ENCODE measurements around the gene PAPOLB.

The PAPOLB gene

GRCh38 chr7:4878336-4879335 is 16.8 kb upstream of the PAPOLB start:
- Histone ChIP-seq H3K27me3 (ENCODE audit: control insufficient read depth, insufficient read depth, low read length) (no peaks in the 10 kb centered on the region), H3K9me3 (ENCODE audit: control insufficient read depth, insufficient read depth, low read depth, low read length) (no peaks in the 10 kb centered on the region), H3K9ac (ENCODE audit: low read length) (no peak overlapping the region), H3K36me3 (ENCODE audit: control insufficient read depth, insufficient read depth, low read length) (peaks cover 13% of the 10 kb centered on the region; the same call in 1 of the 2 replicates), H3K27ac (ENCODE audit: low read depth, low read length) (no peak overlapping the region), H3K4me1 (ENCODE audit: control insufficient read depth, insufficient read depth, low read length) (peaks cover 3% of the 10 kb centered on the region; the same call in 1 of the 2 replicates), H3K4me3 (ENCODE audit: low read depth, low read length) (no peak overlapping the region)

DNA sequence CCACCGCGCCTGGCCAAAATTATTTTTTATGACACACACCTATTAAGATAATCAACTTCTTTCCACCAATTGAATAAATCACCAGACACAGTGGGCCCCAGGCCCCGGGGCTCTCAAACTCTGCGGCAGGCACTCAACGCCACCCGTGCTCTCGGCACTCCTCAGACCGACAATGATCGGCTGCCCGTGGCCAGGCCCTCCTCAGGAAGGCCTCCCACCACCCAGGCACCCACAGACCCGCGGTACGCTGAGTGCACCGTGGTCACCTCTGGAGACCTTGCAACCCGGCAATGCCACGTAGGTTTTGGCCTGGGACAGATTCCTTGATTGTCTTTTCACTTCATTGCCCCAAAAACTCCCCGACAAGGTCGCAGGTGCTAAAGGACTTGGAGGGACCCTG is 14.8 kb upstream of the PAPOLB start:
- Histone ChIP-seq H3K27ac (ENCODE audit: low read depth, low read length) (no peak overlapping the region), H3K36me3 (ENCODE audit: control insufficient read depth, insufficient read depth, low read length) (peaks cover 13% of the 10 kb centered on the region; the same call in 1 of the 2 replicates), H3K9me3 (ENCODE audit: control insufficient read depth, insufficient read depth, low read depth, low read length) (no peaks in the 10 kb centered on the region), H3K9ac (ENCODE audit: low read length) (no peak overlapping the region), H3K4me1 (ENCODE audit: control insufficient read depth, insufficient read depth, low read length) (peaks cover 10% of the 10 kb centered on the region; the same call in 1 of the 2 replicates), H3K27me3 (ENCODE audit: control insufficient read depth, insufficient read depth, low read length) (no peaks in the 10 kb centered on the region), H3K4me3 (ENCODE audit: low read depth, low read length) (no peak overlapping the region)

- no peak overlapping the region for H3K9ac ChIP-seq (ENCODE audit: low read length)
- H3K27me3 ChIP-seq (ENCODE audit: control insufficient read depth, insufficient read depth, low read length): no peaks in the 10 kb centered on the region
- H3K36me3 ChIP-seq (ENCODE audit: control insufficient read depth, insufficient read depth, low read length): peaks cover 13% of the 10 kb centered on the region; the same call in 1 of the 2 replicates
- peaks cover 13% of the 10 kb centered on the region; the same call in 1 of the 2 replicates for H3K4me1 ChIP-seq (ENCODE audit: control insufficient read depth, insufficient read depth, low read length)
- H3K4me3 ChIP-seq (ENCODE audit: low read depth, low read length): no peak overlapping the region
- H3K27ac ChIP-seq (ENCODE audit: low read depth, low read length): no peak overlapping the region
- H3K9me3 ChIP-seq (ENCODE audit: control insufficient read depth, insufficient read depth, low read depth, low read length): no peaks in the 10 kb centered on the region
Measured at GRCh38 chr7:4875391-4875790, 13.6 kb upstream of the PAPOLB start.

DNA sequence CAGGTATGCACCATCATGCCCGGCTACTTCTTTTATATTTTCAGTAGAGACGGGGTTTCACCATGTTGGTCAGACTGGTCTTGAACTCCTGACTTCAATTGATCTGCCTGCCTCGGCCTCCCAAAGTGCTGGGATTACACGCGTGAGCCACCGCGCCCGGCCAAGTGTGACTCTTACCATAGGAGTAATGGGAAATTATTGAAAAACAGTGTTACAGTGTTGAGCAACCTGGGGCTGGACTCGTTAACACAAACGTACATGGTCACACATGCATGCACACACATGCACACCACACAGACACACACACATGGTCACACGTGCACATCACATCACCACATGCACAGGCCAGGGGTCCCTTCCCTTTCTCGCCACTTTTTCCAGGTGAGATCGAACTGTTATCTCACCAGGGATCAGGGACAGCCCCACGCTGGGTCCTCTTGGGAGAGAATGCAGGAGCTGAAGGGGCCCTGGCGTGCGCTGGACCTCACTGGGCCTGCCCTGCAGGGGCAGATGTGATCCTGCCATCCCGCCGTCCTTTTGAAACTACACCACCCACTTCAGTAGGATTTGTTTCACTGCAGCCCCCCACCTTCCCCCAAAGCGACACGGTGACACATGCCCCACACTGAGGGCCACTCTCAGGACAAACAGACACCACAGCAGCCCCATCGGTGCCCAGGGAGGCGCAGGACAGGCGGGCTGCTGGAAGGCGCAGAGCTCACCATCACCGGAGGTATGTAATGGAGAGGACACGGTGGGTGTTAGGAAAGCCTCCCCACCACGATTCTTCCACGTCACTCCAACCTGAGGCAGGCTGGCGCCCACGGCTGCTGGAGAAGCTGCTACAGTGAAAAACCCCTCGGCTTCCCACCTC is 11.5 kb upstream of the PAPOLB start:
- H3K4me1 ChIP-seq (ENCODE audit: control insufficient read depth, insufficient read depth, low read length): peaks cover 11% of the 10 kb centered on the region; the same call in 1 of the 2 replicates
- H3K36me3 ChIP-seq (ENCODE audit: control insufficient read depth, insufficient read depth, low read length): peaks cover 13% of the 10 kb centered on the region; the same call in 1 of the 2 replicates
- no peaks in the 10 kb centered on the region for H3K27me3 ChIP-seq (ENCODE audit: control insufficient read depth, insufficient read depth, low read length)
- H3K27ac ChIP-seq (ENCODE audit: low read depth, low read length): no peak overlapping the region
- H3K4me3 ChIP-seq (ENCODE audit: low read depth, low read length): no peak overlapping the region
- no peak overlapping the region for H3K9ac ChIP-seq (ENCODE audit: low read length)
- H3K9me3 ChIP-seq (ENCODE audit: control insufficient read depth, insufficient read depth, low read depth, low read length): no peaks in the 10 kb centered on the region

- no peaks in the 10 kb centered on the region for H3K27me3 ChIP-seq (ENCODE audit: control insufficient read depth, insufficient read depth, low read length)
- no peaks in the 10 kb centered on the region for H3K9me3 ChIP-seq (ENCODE audit: control insufficient read depth, insufficient read depth, low read depth, low read length)
- H3K36me3 ChIP-seq (ENCODE audit: control insufficient read depth, insufficient read depth, low read length): peaks cover 6% of the 10 kb centered on the region; the same call in 1 of the 2 replicates
- no peak overlapping the region; the same call in 1 of the 2 replicates for H3K4me3 ChIP-seq (ENCODE audit: low read depth, low read length)
- H3K9ac ChIP-seq (ENCODE audit: low read length): peak overlapping the region; percentile 45
- H3K27ac ChIP-seq (ENCODE audit: low read depth, low read length): no peak overlapping the region; the same call in 1 of the 2 replicates
- peaks cover 11% of the 10 kb centered on the region; the same call in 1 of the 2 replicates for H3K4me1 ChIP-seq (ENCODE audit: control insufficient read depth, insufficient read depth, low read length)
Measured at GRCh38 chr7:4871930-4872675, 10.3 kb upstream of the PAPOLB start.

DNA sequence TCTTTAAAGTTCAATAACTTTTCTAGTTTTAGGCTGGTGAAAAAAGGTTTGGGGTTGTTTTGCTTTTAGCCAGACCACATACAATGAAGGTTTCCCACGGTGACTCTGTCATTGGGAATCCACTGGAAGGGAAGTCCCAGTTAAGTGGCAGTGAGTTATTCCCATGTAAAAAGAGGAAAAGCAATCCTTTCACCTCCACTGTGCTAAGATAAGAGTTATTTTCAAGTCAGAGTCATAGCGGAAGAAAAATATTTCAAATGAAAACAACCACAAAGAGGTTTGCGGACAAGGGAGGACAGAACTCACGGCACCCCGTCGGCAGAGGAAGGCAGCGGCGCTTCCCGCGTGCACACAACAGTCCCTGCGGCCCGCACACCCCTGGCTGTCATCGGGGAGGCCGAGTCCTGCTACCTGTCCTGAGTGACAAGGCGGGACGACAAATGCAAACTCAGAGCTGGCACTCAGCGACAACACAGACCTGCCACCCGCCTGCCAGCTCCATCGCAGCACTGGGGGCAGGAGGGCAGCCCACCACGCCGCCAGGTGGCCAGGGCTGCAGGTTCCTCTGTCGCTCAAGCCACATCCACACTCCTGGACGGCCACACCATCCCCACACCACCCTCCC is 9.3 kb upstream of the PAPOLB start:
- Histone ChIP-seq H3K9ac (ENCODE audit: low read length) (no peak overlapping the region), H3K4me3 (ENCODE audit: low read depth, low read length) (no peak overlapping the region), H3K27me3 (ENCODE audit: control insufficient read depth, insufficient read depth, low read length) (no peaks in the 10 kb centered on the region), H3K4me1 (ENCODE audit: control insufficient read depth, insufficient read depth, low read length) (peaks cover 11% of the 10 kb centered on the region; the same call in 1 of the 2 replicates), H3K36me3 (ENCODE audit: control insufficient read depth, insufficient read depth, low read length) (no peaks in the 10 kb centered on the region), H3K9me3 (ENCODE audit: control insufficient read depth, insufficient read depth, low read depth, low read length) (no peaks in the 10 kb centered on the region), H3K27ac (ENCODE audit: low read depth, low read length) (no peak overlapping the region)

- no peak overlapping the region for H3K9ac ChIP-seq (ENCODE audit: low read length)
- H3K27ac ChIP-seq (ENCODE audit: low read depth, low read length): no peak overlapping the region
- H3K4me1 ChIP-seq (ENCODE audit: control insufficient read depth, insufficient read depth, low read length): peaks cover 11% of the 10 kb centered on the region; the same call in 1 of the 2 replicates
- peaks cover 1% of the 10 kb centered on the region; the same call in 1 of the 2 replicates for H3K9me3 ChIP-seq (ENCODE audit: control insufficient read depth, insufficient read depth, low read depth, low read length)
- H3K36me3 ChIP-seq (ENCODE audit: control insufficient read depth, insufficient read depth, low read length): no peaks in the 10 kb centered on the region
- peaks cover 9% of the 10 kb centered on the region; the same call in 1 of the 2 replicates for H3K27me3 ChIP-seq (ENCODE audit: control insufficient read depth, insufficient read depth, low read length)
- H3K4me3 ChIP-seq (ENCODE audit: low read depth, low read length): no peak overlapping the region
Measured at GRCh38 chr7:4868493-4868892, 6.7 kb upstream of the PAPOLB start.

GRCh38 chr7:4866528-4867496 is 5.0 kb upstream of the PAPOLB start:
- no peak overlapping the region for H3K27ac ChIP-seq (ENCODE audit: low read depth, low read length)
- H3K4me3 ChIP-seq (ENCODE audit: low read depth, low read length): no peak overlapping the region
- H3K27me3 ChIP-seq (ENCODE audit: control insufficient read depth, insufficient read depth, low read length): peaks cover 14% of the 10 kb centered on the region; the same call in 1 of the 2 replicates
- H3K9me3 ChIP-seq (ENCODE audit: control insufficient read depth, insufficient read depth, low read depth, low read length): peaks cover 5% of the 10 kb centered on the region; the same call in 1 of the 2 replicates
- H3K4me1 ChIP-seq (ENCODE audit: control insufficient read depth, insufficient read depth, low read length): peaks cover 7% of the 10 kb centered on the region; the same call in 1 of the 2 replicates
- no peaks in the 10 kb centered on the region for H3K36me3 ChIP-seq (ENCODE audit: control insufficient read depth, insufficient read depth, low read length)
- H3K9ac ChIP-seq (ENCODE audit: low read length): no peak overlapping the region

DNA sequence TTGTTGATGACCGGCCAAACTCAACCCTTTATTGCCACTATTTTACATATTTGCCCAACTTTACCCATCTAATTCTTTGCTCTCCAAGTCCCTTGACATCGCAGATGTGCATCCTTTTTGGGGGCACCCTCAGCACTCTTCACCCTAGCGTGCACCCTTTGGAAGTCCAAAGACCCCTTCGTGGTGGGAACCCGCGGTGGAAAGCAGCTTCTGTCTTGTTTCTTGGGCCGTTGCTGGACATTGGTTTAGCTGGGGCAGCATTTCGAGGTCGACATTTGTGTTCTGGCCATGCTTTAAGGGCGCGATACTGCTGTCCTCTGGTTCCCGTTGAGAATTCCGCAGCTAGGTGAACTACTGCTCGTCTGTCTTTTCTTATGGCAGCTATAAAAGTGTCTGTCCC is 326 bp upstream of the PAPOLB start:
- Histone ChIP-seq H3K27me3 (ENCODE audit: control insufficient read depth, insufficient read depth, low read length) (peaks cover 29% of the 10 kb centered on the region), H3K9me3 (ENCODE audit: control insufficient read depth, insufficient read depth, low read depth, low read length) (peaks cover 20% of the 10 kb centered on the region), H3K4me1 (ENCODE audit: control insufficient read depth, insufficient read depth, low read length) (0 out of 2 replicates have a peak, but pooled peaks cover 2% of the 10 kb centered on the region), H3K4me3 (ENCODE audit: low read depth, low read length) (peak overlapping the region; percentile 68), H3K27ac (ENCODE audit: low read depth, low read length) (peak overlapping the region; percentile 76; the same call in 1 of the 2 replicates), H3K36me3 (ENCODE audit: control insufficient read depth, insufficient read depth, low read length) (no peaks in the 10 kb centered on the region), H3K9ac (ENCODE audit: low read length) (peak overlapping the region; percentile 78)
